Glutamatergic neuron (in vitro differentiated cells): ENCODE measurements around the gene TLX2. TPM values are rescaled to one million over a fixed set of nuclear protein-coding genes. Genes with fewer than 3 reads are reported as not detected.

ENCODE experiments used
- DNase-seq: peaks from one replicate; pipeline ENCODE4 v3.0.0; 2022
- H3K27ac Mint-ChIP-seq: one replicate; pipeline ENCODE4 v1.8.0; 2020; ENCODE audit warnings: mild to moderate bottlenecking, mixed read lengths, inconsistent platforms; ENCODE audit not compliant: unreplicated experiment
- H3K27me3 Mint-ChIP-seq: one replicate; pipeline ENCODE4 v1.8.0; 2020; ENCODE audit warnings: mild to moderate bottlenecking, moderate library complexity, mixed read lengths, inconsistent platforms; ENCODE audit not compliant: unreplicated experiment
- H3K36me3 Mint-ChIP-seq: one replicate; pipeline ENCODE4 v1.8.0; 2020; ENCODE audit warnings: mild to moderate bottlenecking, mixed read lengths, inconsistent platforms; ENCODE audit not compliant: unreplicated experiment
- H3K4me1 Mint-ChIP-seq: one replicate; pipeline ENCODE4 v1.8.0; 2020; ENCODE audit warnings: mild to moderate bottlenecking, low read depth, mixed read lengths, inconsistent platforms; ENCODE audit not compliant: unreplicated experiment
- H3K4me3 Mint-ChIP-seq: one replicate; pipeline ENCODE4 v1.8.0; 2020; ENCODE audit warnings: mild to moderate bottlenecking, mixed read lengths, inconsistent platforms; ENCODE audit not compliant: unreplicated experiment
- H3K9me3 Mint-ChIP-seq: one replicate; pipeline ENCODE4 v1.8.0; 2020; ENCODE audit warnings: mild to moderate bottlenecking, moderate library complexity, mixed read lengths, inconsistent platforms; ENCODE audit not compliant: unreplicated experiment
- CTCF ChIP-seq: fragments of 200-600 bp; sonication (generic); IDR thresholded peaks from one replicate; pipeline ENCODE4 v1.5.0; 2021; ENCODE audit not compliant: partially characterized antibody, unreplicated experiment
- total RNA-seq: library from RNA; stranded (reverse); fragmentation: NEBNext Ultra II Directional; extraction: Animal tissue kit (Norgen Biotek cat#: 25700); gene quantifications from one replicate; pipeline ENCODE4 v1.2.1, GENCODE V29; 2021; ENCODE audit not compliant: unreplicated experiment

Gene TLX2
- total RNA-seq, 1 donor from 2014 or later: 21.2 TPM

DNA sequence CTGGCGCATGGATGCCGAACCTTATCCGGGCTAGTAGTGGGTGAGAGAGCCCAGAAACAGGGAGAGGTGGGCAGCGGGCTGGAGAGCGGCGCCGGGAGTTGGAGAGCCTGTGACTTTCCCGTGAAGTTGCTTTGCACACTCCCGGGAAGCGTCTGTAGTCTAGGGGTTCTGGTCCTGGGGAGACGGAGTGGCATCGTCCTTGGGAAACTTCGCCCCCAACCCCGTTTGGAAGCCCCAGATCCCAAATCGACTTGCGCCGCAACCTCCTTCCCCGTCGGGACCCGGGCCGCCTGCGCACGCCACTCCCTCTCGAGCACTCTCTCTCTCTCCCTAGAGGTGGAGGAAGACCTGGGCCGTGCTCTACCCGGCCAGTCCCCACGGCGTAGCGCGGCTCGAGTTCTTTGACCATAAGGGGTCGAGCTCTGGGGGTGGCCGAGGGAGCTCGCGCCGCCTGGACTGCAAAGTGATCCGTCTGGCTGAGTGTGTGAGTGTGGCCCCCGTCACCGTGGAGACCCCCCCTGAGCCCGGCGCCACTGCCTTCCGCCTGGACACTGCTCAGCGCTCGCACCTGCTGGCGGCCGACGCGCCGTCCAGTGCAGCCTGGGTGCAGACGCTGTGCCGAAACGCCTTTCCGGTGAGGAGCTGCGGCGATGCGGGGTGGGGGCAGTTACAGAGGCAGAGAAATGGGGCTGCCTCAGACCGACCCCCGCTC is 40.7 kb downstream of the TLX2 start:
- peaks cover 9% of the 10 kb centered on the region for H3K36me3 Mint-ChIP-seq

DNA sequence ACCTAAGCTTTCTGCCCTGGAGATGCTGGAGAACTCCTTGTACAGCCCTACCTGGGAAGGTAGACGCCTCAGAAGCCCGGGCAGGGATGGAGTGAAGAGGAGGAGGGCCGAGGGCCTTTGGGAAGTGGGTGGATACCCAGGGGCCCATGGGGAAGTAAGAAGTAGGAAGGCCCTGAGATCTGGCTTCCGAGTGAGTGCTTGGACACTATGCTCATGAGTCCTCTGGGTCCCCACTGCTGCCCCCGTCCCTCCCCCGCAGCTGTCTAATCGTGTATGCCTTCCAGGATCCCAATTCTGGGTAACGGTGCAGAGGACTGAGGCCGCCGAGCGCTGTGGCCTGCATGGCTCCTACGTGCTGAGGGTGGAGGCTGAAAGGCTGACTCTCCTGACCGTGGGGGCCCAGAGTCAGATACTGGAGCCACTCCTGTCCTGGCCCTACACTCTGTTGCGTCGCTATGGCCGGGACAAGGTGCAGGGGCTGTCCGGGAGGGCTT is 41.4 kb downstream of the TLX2 start:
- peak overlapping the region; percentile 92 for H3K4me3 Mint-ChIP-seq
- peaks cover 17% of the 10 kb centered on the region for H3K4me1 Mint-ChIP-seq
- DNase-seq: no peak
- H3K27ac Mint-ChIP-seq: no peak overlapping the region
- TF ChIP-seq CTCF: no peak
- H3K36me3 Mint-ChIP-seq: peaks cover 9% of the 10 kb centered on the region
- peaks cover 28% of the 10 kb centered on the region for H3K27me3 Mint-ChIP-seq
- peaks cover 14% of the 10 kb centered on the region for H3K9me3 Mint-ChIP-seq

More for the DNA sequence above, 40.7 kb downstream of the TLX2 start:
- H3K4me3 Mint-ChIP-seq: peak overlapping the region; percentile 92
- peaks cover 14% of the 10 kb centered on the region for H3K9me3 Mint-ChIP-seq
- H3K4me1 Mint-ChIP-seq: peaks cover 24% of the 10 kb centered on the region
- no peak for TF ChIP-seq CTCF
- H3K27ac Mint-ChIP-seq: no peak overlapping the region
- DNase-seq: peak; percentile 63
- peaks cover 32% of the 10 kb centered on the region for H3K27me3 Mint-ChIP-seq

DNA sequence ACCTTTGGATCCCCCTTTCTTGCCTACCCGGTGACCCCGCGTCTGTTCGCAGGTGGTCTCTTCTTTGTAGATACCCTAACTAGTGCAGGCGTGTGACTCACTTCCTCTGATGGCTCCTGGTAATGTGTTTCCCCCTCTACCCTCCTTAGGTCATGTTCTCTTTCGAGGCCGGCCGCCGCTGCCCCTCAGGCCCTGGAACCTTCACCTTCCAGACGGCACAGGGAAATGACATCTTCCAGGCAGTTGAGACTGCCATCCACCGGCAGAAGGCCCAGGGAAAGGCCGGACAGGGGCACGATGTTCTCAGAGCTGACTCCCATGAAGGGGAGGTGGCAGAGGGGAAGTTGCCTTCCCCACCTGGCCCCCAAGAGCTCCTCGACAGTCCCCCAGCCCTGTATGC is 41.9 kb downstream of the TLX2 start:
- Mint-ChIP-seq H3K9me3 (peaks cover 14% of the 10 kb centered on the region), H3K4me1 (peaks cover 14% of the 10 kb centered on the region), H3K4me3 (no peak overlapping the region), H3K27ac (no peak overlapping the region), H3K36me3 (peaks cover 9% of the 10 kb centered on the region), H3K27me3 (peaks cover 26% of the 10 kb centered on the region)
- TF ChIP-seq CTCF: no peak
- no peak for DNase-seq

- no peak overlapping the region for H3K4me3 Mint-ChIP-seq
These were observed 42.7 kb downstream of the TLX2 start for GRCh38 chr2:74556831-74557370.

More at GRCh38 chr2:74556831-74557370, 42.7 kb downstream of the TLX2 start:
- no peak for TF ChIP-seq CTCF
- DNase-seq: no peak
- Mint-ChIP-seq H3K9me3 (peaks cover 9% of the 10 kb centered on the region), H3K36me3 (peaks cover 2% of the 10 kb centered on the region), H3K4me1 (peaks cover 8% of the 10 kb centered on the region), H3K27ac (no peak overlapping the region), H3K27me3 (peaks cover 23% of the 10 kb centered on the region)
